Endothelial cell of umbilical vein (primary cell): ENCODE measurements around the gene ACTL8.

Source experiments
- CTCF ChIP-seq, 2 donors: IDR thresholded peaks; 1 replicate in 1 of 2; 2 replicates in 1 of 2; pipeline ENCODE4 v1.5.1; 2011; ENCODE audit warnings: low read length in 2 of 2, mild to moderate bottlenecking in 2 of 2, moderate library complexity in 2 of 2, control low read depth in 1 of 2, inconsistent platforms in 1 of 2, low read depth in 1 of 2; ENCODE audit not compliant: insufficient read depth in 1 of 2; ENCODE audit errors: extremely low read depth in 1 of 2
- EZH2 ChIP-seq: IDR thresholded peaks from 2 replicates; pipeline ENCODE4 v1.6.1; 2012; ENCODE audit warnings: borderline replicate concordance, low read depth, mild to moderate bottlenecking, moderate library complexity, low read length, inconsistent platforms; ENCODE audit not compliant: severe bottlenecking
- JUN ChIP-seq: IDR thresholded peaks from 2 replicates; pipeline ENCODE4 v1.6.1; 2011; ENCODE audit warnings: borderline replicate concordance, low read depth; ENCODE audit not compliant: insufficient read length, insufficient read depth
- MYC ChIP-seq: IDR thresholded peaks from one replicate; pipeline ENCODE4 v1.6.1; 2011; ENCODE audit warnings: mild to moderate bottlenecking, low read depth, low read length
- POLR2A ChIP-seq: IDR thresholded peaks from 2 replicates; pipeline ENCODE4 v1.6.1; 2012; ENCODE audit warnings: low read depth, mild to moderate bottlenecking, control low read depth, low read length
- POLR2AphosphoS5 ChIP-seq: IDR thresholded peaks from 2 replicates; pipeline ENCODE4 v1.6.1; 2012; ENCODE audit warnings: low read depth, mild to moderate bottlenecking, control low read depth, low read length, moderate library complexity; ENCODE audit not compliant: insufficient read depth
- TF ChIP-seq, protein P1 (sequence below): IDR thresholded peaks from 2 replicates; pipeline ENCODE4 v1.6.1; 2011; ENCODE audit not compliant: insufficient read depth, insufficient read length

- TF ChIP-seq CTCF (IDR thresholded peaks at IDR 0.05; ENCODE audit: extremely low read depth in 1 of 2, insufficient read depth in 1 of 2, low read depth in 1 of 2, low read length in 2 of 2) = no peak
- no peak for TF ChIP-seq POLR2AphosphoS5
- no peak for TF ChIP-seq POLR2A
- TF ChIP-seq, protein P1, sequence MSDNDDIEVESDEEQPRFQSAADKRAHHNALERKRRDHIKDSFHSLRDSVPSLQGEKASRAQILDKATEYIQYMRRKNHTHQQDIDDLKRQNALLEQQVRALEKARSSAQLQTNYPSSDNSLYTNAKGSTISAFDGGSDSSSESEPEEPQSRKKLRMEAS = no peak
- no peak for TF ChIP-seq MYC
- no peak for TF ChIP-seq EZH2
- TF ChIP-seq JUN = no peak
Measured at GRCh38 chr1:17797478-17797877, 42.3 kb downstream of the ACTL8 start.
